IMR-90 (cell line): ENCODE data around the gene SMG5.

Experiments
- CEBPB ChIP-seq: IDR thresholded peaks from 2 replicates; pipeline ENCODE4 v1.6.1; 2012; ENCODE audit warnings: low read depth, low read length, improper control_type of control experiment
- CHD1 ChIP-seq: IDR thresholded peaks from 2 replicates; pipeline ENCODE4 v1.6.1; 2012; ENCODE audit warnings: low read depth, low read length, improper control_type of control experiment
- CTCF ChIP-seq: conservative IDR thresholded peaks from 2 replicates; pipeline ENCODE4 v1.5.1; 2012; ENCODE audit warnings: mild to moderate bottlenecking, low read depth, low read length, improper control_type of control experiment
- FOS ChIP-seq: fragments of 150-350 bp; IDR thresholded peaks from 2 replicates; pipeline ENCODE4 v1.6.1; 2016; ENCODE audit warnings: low read depth, low read length
- MAFK ChIP-seq: IDR thresholded peaks from 2 replicates; pipeline ENCODE4 v1.6.1; 2012; ENCODE audit warnings: low read depth, low read length, improper control_type of control experiment
- MXI1 ChIP-seq: IDR thresholded peaks from 2 replicates; pipeline ENCODE4 v1.6.1; 2012; ENCODE audit warnings: low read depth, mild to moderate bottlenecking, low read length, moderate library complexity, borderline replicate concordance
- POLR2A ChIP-seq: IDR thresholded peaks from 2 replicates; pipeline ENCODE4 v1.6.1; 2012; ENCODE audit warnings: mild to moderate bottlenecking, low read depth, low read length
- RAD21 ChIP-seq: IDR thresholded peaks from 2 replicates; pipeline ENCODE4 v1.6.1; 2012; ENCODE audit warnings: low read length, improper control_type of control experiment
- RFX5 ChIP-seq: IDR thresholded peaks from 2 replicates; pipeline ENCODE4 v1.8.0; 2012; ENCODE audit warnings: low read depth, mild to moderate bottlenecking, low read length, moderate library complexity
- USF2 ChIP-seq: fragments of 150-350 bp; IDR thresholded peaks from 2 replicates; pipeline ENCODE4 v1.6.1; 2017; ENCODE audit warnings: mild to moderate bottlenecking, antibody characterized with exemption, low read length, low read depth

DNA sequence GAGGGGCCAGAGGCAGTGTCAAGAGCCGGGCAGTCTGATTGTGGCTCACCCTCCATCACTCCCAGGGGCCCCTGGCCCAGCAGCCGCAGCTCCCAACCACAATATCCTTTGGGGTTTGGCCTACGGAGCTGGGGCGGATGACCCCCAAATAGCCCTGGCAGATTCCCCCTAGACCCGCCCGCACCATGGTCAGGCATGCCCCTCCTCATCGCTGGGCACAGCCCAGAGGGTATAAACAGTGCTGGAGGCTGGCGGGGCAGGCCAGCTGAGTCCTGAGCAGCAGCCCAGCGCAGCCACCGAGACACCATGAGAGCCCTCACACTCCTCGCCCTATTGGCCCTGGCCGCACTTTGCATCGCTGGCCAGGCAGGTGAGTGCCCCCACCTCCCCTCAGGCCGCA is 40.7 kb downstream of the SMG5 start, which contains the start of gene BGLAP:
- TF ChIP-seq MAFK = no peak
- no peak for TF ChIP-seq RFX5
- TF ChIP-seq POLR2A = no peak
- TF ChIP-seq CTCF = no peak
- no peak for TF ChIP-seq RAD21
- TF ChIP-seq CEBPB = no peak
- TF ChIP-seq FOS = no peak
- TF ChIP-seq USF2 = no peak
- TF ChIP-seq MXI1 = no peak
- TF ChIP-seq CHD1 = no peak
